SK-N-SH (cell line): ENCODE measurements around the gene PTPRG. TPM values are rescaled to one million over a fixed set of nuclear protein-coding genes. Genes with fewer than 3 reads are reported as not detected.

Experiments used
- CTCF ChIA-PET: fragments of 300-600, 350-600 bp; formaldehyde crosslinking; extraction: SDS; loops from one replicate; lab custom pipeline; 2021; lab: Yijun Ruan, JAX
- POLR2A ChIA-PET: fragments of 350-600 bp; sonication (Branson Sonifier 250); formaldehyde crosslinking; extraction: SDS; loops from one replicate; lab custom pipeline; 2020; ENCODE audit warnings: antibody characterized with exemption, inconsistent platforms; lab: Yijun Ruan, JAX
- DNase-seq: peaks from one replicate; pipeline ENCODE4 v3.0.0; 2012
- H2AFZ ChIP-seq: fragments of 200-600 bp; sonication (generic); 2 replicates; pipeline ENCODE4 v1.8.1; 2016; ENCODE audit warnings: antibody characterized with exemption, mild to moderate bottlenecking, low read depth
- H3F3A ChIP-seq: fragments of 200-600 bp; sonication (generic); replicated peaks from 2 replicates; pipeline ENCODE3; 2016; ENCODE audit warnings: antibody characterized with exemption, mild to moderate bottlenecking; ENCODE audit not compliant: insufficient read depth
- H3K27ac ChIP-seq, 2 experiments: fragments of 200-500 bp in 1 of 2; fragments of 200-600 bp in 1 of 2; sonication (Bioruptor generic) in 1 of 2; sonication (generic), shearing (Covaris generic) in 1 of 2; 2 replicates each; pipeline versions ENCODE4 v1.5.1 to v1.6.1; 2014 to 2016; ENCODE audit warnings: low read depth in 2 of 2, inconsistent platforms in 1 of 2, low read length in 1 of 2, mild to moderate bottlenecking in 1 of 2, mixed read lengths in 1 of 2
- H3K27me3 ChIP-seq: fragments of 200-600 bp; sonication (generic), shearing (Covaris generic); 2 replicates; pipeline ENCODE4 v1.6.1; 2016; ENCODE audit warnings: mixed run types; ENCODE audit not compliant: insufficient read depth
- H3K36me3 ChIP-seq, 2 experiments: fragments of 200-500 bp in 1 of 2; fragments of 200-600 bp in 1 of 2; sonication (Bioruptor generic) in 1 of 2; sonication (generic) in 1 of 2; replicated peaks in 1 of 2; 2 replicates each; pipeline versions ENCODE3 to v1.5.1; 2014 to 2016; ENCODE audit warnings: low read length in 1 of 2, mild to moderate bottlenecking in 1 of 2; ENCODE audit not compliant: insufficient read depth in 2 of 2, control insufficient read depth in 1 of 2
- H3K4me1 ChIP-seq, 2 experiments: fragments of 200-500 bp in 1 of 2; fragments of 200-600 bp in 1 of 2; sonication (Bioruptor generic) in 1 of 2; sonication (generic), shearing (Covaris generic) in 1 of 2; 2 replicates each; pipeline versions ENCODE4 v1.5.1 to v1.6.1; 2014 to 2016; ENCODE audit warnings: low read depth in 1 of 2, low read length in 1 of 2, mixed run types in 1 of 2; ENCODE audit not compliant: insufficient read depth in 2 of 2, control insufficient read depth in 1 of 2
- H3K4me2 ChIP-seq: fragments of 200-600 bp; sonication (generic), shearing (Covaris generic); 2 replicates; pipeline ENCODE4 v1.6.1; 2017; ENCODE audit warnings: mixed run types
- H3K4me3 ChIP-seq, 2 experiments: fragments of 200-500 bp in 1 of 2; fragments of 200-600 bp in 1 of 2; sonication (Bioruptor generic) in 1 of 2; sonication (generic), shearing (Covaris generic) in 1 of 2; 2 replicates each; pipeline versions ENCODE4 v1.5.1 to v1.8.1; 2014 to 2016; ENCODE audit warnings: low read depth in 2 of 2, inconsistent platforms in 1 of 2, low read length in 1 of 2, mild to moderate bottlenecking in 1 of 2, mixed read lengths in 1 of 2, moderate library complexity in 1 of 2
- H3K79me2 ChIP-seq: fragments of 200-600 bp; sonication (generic); 2 replicates; pipeline ENCODE4 v1.8.1; 2017; ENCODE audit warnings: mild to moderate bottlenecking; ENCODE audit not compliant: insufficient read depth
- H3K9ac ChIP-seq: fragments of 200-600 bp; sonication (generic); 2 replicates; pipeline ENCODE4 v1.6.1; 2017; ENCODE audit warnings: mixed run types
- H3K9me2 ChIP-seq: fragments of 200-600 bp; sonication (generic); 2 replicates; pipeline ENCODE4 v1.6.1; 2017; ENCODE audit warnings: mixed run types
- H3K9me3 ChIP-seq: fragments of 200-600 bp; sonication (generic); 2 replicates; pipeline ENCODE4 v1.6.1; 2017; ENCODE audit warnings: mixed run types, mild to moderate bottlenecking, moderate library complexity
- H4K20me1 ChIP-seq: fragments of 200-600 bp; sonication (generic); 2 replicates; pipeline ENCODE4 v1.6.1; 2017; ENCODE audit warnings: mild to moderate bottlenecking, mixed run types; ENCODE audit not compliant: insufficient read depth
- CHD2 ChIP-seq: fragments of 150-350 bp; IDR thresholded peaks from 2 replicates; pipeline ENCODE4 v1.6.1; 2018; ENCODE audit warnings: low read length; ENCODE audit not compliant: partially characterized antibody
- EZH2phosphoT487 ChIP-seq: fragments of 200-600 bp; sonication (generic); IDR thresholded peaks from 2 replicates; pipeline ENCODE4 v1.6.1; 2017; ENCODE audit warnings: low read depth, mixed run types, mild to moderate bottlenecking, antibody characterized with exemption, moderate library complexity, borderline replicate concordance
- FOSL2 ChIP-seq: IDR thresholded peaks from 2 replicates; pipeline ENCODE4 v1.4.0; 2012; ENCODE audit warnings: low read depth, mild to moderate bottlenecking, moderate library complexity, borderline replicate concordance
- IRF3 ChIP-seq: fragments of 150-350 bp; IDR thresholded peaks from 2 replicates; pipeline ENCODE4 v1.6.1; 2016; ENCODE audit warnings: mild to moderate bottlenecking, low read depth, low read length
- JUND ChIP-seq: IDR thresholded peaks from 2 replicates; pipeline ENCODE4 v1.4.0; 2012
- MEF2A ChIP-seq: IDR thresholded peaks from 2 replicates; pipeline ENCODE4 v1.4.0; 2012; ENCODE audit warnings: low read depth, borderline replicate concordance
- NFIC ChIP-seq: IDR thresholded peaks from 2 replicates; pipeline ENCODE4 v1.4.0; 2012; ENCODE audit warnings: borderline replicate concordance
- RCOR1 ChIP-seq: fragments of 150-350 bp; IDR thresholded peaks from 2 replicates; pipeline ENCODE4 v1.6.1; 2017; ENCODE audit warnings: antibody characterized with exemption, low read length
- WGBS: methylation state at CpG from one replicate; pipeline ENCODE4 v1.1.6; 2017; ENCODE audit warnings: low lambda C conversion rate; 5-methylcytosine and 5-hydroxymethylcytosine counted together
- polyA plus RNA-seq, 3 experiments: library from polyadenylated mRNA; depleted of rRNA; stranded (reverse); fragments of >200 nt; gene quantifications; 2 replicates each; pipeline ENCODE4 v1.2.3, GENCODE V29; 2012
- TF ChIP-seq, protein P1 (sequence below): IDR thresholded peaks from 2 replicates; pipeline ENCODE4 v1.6.1; 2012; ENCODE audit warnings: mild to moderate bottlenecking, low read depth, low read length, moderate library complexity
- TF ChIP-seq, protein P2 (sequence below): IDR thresholded peaks from 2 replicates; pipeline ENCODE4 v1.4.0; 2012; ENCODE audit warnings: low read depth

PTPRG gene
- polyA plus RNA-seq, 1 of the 3 experiments (the other 2 are of a cell fraction), result 14.1 TPM

- H3K9ac ChIP-seq, result no peak overlapping the region
- H3K27me3 ChIP-seq, result no peaks in the 10 kb centered on the region
- peaks cover 7% of the 10 kb centered on the region; the same call in 1 of the 2 replicates for H3K79me2 ChIP-seq
- POLR2A ChIA-PET, result no interaction called here
- TF ChIP-seq MEF2A (no peak), CHD2 (no peak), RCOR1 (no peak), JUND (no peak)
- TF ChIP-seq, protein P1, sequence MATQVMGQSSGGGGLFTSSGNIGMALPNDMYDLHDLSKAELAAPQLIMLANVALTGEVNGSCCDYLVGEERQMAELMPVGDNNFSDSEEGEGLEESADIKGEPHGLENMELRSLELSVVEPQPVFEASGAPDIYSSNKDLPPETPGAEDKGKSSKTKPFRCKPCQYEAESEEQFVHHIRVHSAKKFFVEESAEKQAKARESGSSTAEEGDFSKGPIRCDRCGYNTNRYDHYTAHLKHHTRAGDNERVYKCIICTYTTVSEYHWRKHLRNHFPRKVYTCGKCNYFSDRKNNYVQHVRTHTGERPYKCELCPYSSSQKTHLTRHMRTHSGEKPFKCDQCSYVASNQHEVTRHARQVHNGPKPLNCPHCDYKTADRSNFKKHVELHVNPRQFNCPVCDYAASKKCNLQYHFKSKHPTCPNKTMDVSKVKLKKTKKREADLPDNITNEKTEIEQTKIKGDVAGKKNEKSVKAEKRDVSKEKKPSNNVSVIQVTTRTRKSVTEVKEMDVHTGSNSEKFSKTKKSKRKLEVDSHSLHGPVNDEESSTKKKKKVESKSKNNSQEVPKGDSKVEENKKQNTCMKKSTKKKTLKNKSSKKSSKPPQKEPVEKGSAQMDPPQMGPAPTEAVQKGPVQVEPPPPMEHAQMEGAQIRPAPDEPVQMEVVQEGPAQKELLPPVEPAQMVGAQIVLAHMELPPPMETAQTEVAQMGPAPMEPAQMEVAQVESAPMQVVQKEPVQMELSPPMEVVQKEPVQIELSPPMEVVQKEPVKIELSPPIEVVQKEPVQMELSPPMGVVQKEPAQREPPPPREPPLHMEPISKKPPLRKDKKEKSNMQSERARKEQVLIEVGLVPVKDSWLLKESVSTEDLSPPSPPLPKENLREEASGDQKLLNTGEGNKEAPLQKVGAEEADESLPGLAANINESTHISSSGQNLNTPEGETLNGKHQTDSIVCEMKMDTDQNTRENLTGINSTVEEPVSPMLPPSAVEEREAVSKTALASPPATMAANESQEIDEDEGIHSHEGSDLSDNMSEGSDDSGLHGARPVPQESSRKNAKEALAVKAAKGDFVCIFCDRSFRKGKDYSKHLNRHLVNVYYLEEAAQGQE, result no peak
- no peak for DNase-seq
- no peaks in the 10 kb centered on the region for H3F3A ChIP-seq
- H3K9me2 ChIP-seq, result no peaks in the 10 kb centered on the region
- H3K4me2 ChIP-seq, result no peak overlapping the region
- 92% methylated on average over 1 of the region's 1 CpG for WGBS
- no peak overlapping the region for H2AFZ ChIP-seq
- no peak overlapping the region for H3K4me3 ChIP-seq
- H3K9me3 ChIP-seq, result peaks cover 7% of the 10 kb centered on the region; the same call in 1 of the 2 replicates
- H3K36me3 ChIP-seq, result no peaks in the 10 kb centered on the region
- no peaks in the 10 kb centered on the region for H3K4me1 ChIP-seq
- H3K27ac ChIP-seq, result no peak overlapping the region
- CTCF ChIA-PET, result interaction anchor here (0.7 to 2.9 kb wide), 4 partner anchors 8 to 327 kb away, joined by 3 to 16 read pairs (median 4); no protein-coding TSS in a partner anchor
- no peaks in the 10 kb centered on the region for H4K20me1 ChIP-seq
These were observed 300.0 kb downstream of the PTPRG start for GRCh38 chr3:61861410-61861809.

DNA sequence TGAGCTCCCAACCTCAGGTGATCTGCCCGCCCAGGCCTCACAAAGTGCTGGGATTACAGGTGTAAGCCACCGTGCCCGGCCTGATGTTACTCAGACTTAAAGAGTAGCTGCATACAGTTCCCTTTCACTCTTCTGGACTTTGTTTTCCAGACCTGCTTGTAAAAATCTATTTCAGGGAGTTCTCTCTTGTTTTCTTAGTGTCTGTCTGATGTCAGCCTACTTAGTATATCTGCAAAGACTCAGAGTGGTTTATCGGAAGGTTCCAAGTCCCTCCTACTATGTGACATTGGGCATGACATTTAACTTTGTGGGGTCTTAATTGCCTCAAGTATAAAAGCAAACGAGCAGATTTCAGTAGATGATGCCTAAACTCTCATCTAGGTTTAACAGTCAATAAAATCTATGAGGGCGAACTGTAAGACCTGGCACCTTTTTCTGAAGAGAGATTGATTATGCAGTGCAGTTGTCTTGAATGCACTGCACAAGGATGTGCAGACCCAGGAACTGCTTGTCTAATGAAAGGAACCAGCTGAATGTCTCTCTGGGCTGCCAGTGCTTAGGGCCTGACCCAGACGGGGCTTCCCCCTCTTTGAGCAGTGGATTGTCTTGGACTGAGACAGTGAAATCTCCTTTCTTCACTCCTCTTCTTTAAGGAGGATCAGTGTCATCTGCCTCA, 301.4 kb downstream of the PTPRG start:
- CTCF ChIA-PET, result interaction anchor here (0.7 to 2.9 kb wide), 3 partner anchors 10 to 326 kb away, joined by 3 to 16 read pairs (median 3); no protein-coding TSS in a partner anchor

More for the DNA sequence above, 301.4 kb downstream of the PTPRG start:
- Histone ChIP-seq H3F3A (no peaks in the 10 kb centered on the region), H3K4me1 (no peaks in the 10 kb centered on the region), H3K9me3 (peaks cover 7% of the 10 kb centered on the region; the same call in 1 of the 2 replicates), H3K9me2 (no peaks in the 10 kb centered on the region), H3K27me3 (no peaks in the 10 kb centered on the region), H3K9ac (no peak overlapping the region), H3K4me2 (no peak overlapping the region), H3K36me3 (no peaks in the 10 kb centered on the region), H3K79me2 (peaks cover 7% of the 10 kb centered on the region; the same call in 1 of the 2 replicates), H4K20me1 (no peaks in the 10 kb centered on the region), H2AFZ (no peak overlapping the region), H3K27ac (no peak overlapping the region), H3K4me3 (no peak overlapping the region)
- no peak for DNase-seq
- POLR2A ChIA-PET, result no interaction called here
- WGBS, result 94% methylated on average over 4 of the region's 7 CpGs
- TF ChIP-seq IRF3 (no peak), EZH2phosphoT487 (no peak), FOSL2 (no peak), NFIC (no peak), MEF2A (no peak)
- TF ChIP-seq, protein P2, sequence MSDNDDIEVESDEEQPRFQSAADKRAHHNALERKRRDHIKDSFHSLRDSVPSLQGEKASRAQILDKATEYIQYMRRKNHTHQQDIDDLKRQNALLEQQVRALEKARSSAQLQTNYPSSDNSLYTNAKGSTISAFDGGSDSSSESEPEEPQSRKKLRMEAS, result no peak
- TF ChIP-seq, all 33 proteins: peak for 0
